Panc1 (cell line): ENCODE results near the gene PAQR4.

Experiments used
- POLR2AphosphoS5 ChIP-seq: IDR thresholded peaks from 2 replicates; pipeline ENCODE4 v1.6.1; 2012; ENCODE audit warnings: mild to moderate bottlenecking, low read depth, low read length, moderate library complexity
- TF ChIP-seq, protein P1 (sequence below): fragments of 450-650 bp; IDR thresholded peaks from 2 replicates; pipeline ENCODE4 v1.5.1; 2017; ENCODE audit warnings: mild to moderate bottlenecking
- TF ChIP-seq, protein P2 (sequence below), 2 experiments: IDR thresholded peaks; 2 replicates each; pipeline ENCODE4 v1.6.1; 2011 to 2012; ENCODE audit warnings: low read depth in 2 of 2, control low read depth in 1 of 2, low read length in 1 of 2, mild to moderate bottlenecking in 1 of 2, moderate library complexity in 1 of 2; ENCODE audit not compliant: insufficient read depth in 1 of 2

DNA sequence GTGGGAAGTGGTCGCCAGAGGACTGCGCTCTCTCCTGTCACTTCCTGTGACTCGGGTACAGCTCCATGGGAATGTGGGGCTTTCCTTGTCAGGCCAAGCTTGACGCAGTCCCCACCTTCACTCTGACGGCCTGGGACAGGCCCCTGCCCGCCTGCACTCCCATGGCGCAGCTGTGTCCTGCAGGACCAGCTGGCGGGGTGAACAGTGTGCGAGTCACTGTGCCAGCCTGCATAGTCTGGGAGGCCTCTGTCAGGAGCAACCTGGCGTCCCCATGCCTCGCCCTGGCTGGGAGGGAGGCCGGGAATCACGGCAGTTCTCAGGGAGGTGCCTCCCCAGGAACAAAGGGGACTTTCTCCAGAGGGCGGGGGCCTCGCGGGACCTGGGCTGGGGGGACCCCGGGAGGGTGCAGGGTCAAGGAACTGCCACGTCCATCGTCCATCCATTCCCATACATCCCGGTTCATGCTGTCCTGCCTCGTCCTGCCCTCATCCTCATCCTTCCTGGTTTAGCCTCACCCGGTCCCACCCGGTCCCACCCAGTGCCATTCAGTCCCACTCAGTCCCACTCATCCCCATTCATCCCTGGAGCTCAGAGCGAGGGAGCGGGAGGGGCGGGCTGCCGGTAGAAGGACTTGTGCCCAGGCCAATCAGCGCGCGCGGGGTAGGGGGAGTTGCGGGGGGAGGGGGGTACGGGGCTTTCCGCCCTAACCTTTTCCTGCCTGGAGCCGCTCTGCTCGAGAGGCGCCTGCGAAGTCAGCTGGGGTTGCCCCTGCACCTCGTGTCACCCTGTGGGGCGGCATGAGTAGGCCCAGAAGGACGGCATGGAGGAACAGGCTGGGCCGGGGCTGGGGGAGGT, 44.0 kb upstream of the PAQR4 start:
- TF ChIP-seq, protein P1, sequence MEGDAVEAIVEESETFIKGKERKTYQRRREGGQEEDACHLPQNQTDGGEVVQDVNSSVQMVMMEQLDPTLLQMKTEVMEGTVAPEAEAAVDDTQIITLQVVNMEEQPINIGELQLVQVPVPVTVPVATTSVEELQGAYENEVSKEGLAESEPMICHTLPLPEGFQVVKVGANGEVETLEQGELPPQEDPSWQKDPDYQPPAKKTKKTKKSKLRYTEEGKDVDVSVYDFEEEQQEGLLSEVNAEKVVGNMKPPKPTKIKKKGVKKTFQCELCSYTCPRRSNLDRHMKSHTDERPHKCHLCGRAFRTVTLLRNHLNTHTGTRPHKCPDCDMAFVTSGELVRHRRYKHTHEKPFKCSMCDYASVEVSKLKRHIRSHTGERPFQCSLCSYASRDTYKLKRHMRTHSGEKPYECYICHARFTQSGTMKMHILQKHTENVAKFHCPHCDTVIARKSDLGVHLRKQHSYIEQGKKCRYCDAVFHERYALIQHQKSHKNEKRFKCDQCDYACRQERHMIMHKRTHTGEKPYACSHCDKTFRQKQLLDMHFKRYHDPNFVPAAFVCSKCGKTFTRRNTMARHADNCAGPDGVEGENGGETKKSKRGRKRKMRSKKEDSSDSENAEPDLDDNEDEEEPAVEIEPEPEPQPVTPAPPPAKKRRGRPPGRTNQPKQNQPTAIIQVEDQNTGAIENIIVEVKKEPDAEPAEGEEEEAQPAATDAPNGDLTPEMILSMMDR, result no peak
- no peak for TF ChIP-seq POLR2AphosphoS5
- TF ChIP-seq, protein P2, sequence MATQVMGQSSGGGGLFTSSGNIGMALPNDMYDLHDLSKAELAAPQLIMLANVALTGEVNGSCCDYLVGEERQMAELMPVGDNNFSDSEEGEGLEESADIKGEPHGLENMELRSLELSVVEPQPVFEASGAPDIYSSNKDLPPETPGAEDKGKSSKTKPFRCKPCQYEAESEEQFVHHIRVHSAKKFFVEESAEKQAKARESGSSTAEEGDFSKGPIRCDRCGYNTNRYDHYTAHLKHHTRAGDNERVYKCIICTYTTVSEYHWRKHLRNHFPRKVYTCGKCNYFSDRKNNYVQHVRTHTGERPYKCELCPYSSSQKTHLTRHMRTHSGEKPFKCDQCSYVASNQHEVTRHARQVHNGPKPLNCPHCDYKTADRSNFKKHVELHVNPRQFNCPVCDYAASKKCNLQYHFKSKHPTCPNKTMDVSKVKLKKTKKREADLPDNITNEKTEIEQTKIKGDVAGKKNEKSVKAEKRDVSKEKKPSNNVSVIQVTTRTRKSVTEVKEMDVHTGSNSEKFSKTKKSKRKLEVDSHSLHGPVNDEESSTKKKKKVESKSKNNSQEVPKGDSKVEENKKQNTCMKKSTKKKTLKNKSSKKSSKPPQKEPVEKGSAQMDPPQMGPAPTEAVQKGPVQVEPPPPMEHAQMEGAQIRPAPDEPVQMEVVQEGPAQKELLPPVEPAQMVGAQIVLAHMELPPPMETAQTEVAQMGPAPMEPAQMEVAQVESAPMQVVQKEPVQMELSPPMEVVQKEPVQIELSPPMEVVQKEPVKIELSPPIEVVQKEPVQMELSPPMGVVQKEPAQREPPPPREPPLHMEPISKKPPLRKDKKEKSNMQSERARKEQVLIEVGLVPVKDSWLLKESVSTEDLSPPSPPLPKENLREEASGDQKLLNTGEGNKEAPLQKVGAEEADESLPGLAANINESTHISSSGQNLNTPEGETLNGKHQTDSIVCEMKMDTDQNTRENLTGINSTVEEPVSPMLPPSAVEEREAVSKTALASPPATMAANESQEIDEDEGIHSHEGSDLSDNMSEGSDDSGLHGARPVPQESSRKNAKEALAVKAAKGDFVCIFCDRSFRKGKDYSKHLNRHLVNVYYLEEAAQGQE (IDR thresholded peaks at IDR 0.05; ENCODE audit: insufficient read depth in 1 of 2, low read depth in 2 of 2, low read length in 1 of 2), result no peak
